Measurements from ENCODE around the gene IPPK.

DNA sequence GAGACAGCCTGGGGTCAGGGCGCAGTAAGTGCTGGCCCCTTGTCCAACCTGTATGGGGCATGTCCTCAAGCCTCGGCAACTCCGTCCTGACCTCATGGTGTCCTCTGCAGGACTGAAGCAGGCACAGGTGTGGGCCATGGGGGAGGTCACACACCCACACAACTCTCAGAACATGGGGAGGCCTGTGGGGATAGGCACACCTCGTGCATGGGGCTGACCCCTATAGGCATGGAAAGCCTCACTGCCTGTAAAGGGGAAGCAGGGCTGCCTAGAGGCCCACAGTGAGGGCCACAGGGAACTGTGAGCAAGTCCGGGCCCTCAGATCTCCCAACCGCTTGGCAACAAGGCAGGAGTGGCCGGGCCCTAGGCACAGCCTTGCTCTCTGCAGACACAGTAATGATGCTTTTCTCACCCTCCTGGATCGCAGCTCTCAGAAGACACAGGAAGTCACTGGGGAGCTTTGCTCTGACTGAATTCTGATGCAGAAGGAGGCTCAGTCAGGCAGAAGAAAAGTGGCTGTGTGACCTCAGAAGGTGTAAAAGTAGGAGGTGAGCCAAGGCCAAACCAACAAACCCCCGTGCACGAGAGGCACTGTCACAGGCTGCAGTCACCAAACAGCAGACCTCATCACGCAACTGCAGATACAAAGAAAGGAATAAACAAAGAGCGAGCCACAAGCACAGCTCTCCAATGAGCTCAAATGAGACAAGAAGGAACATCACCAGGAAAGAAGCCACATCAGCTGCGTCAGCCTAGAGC, 5.4 kb downstream of the IPPK start:
- TF ChIP-seq CTCF (IDR thresholded peaks at IDR 0.05; ENCODE audit: low read depth, low read length, poor library complexity, severe bottlenecking) (no peak), EZH2phosphoT487 (IDR thresholded peaks at IDR 0.05; ENCODE audit: borderline replicate concordance, low read length) (no peak)

All from DOHH2 (cell line).